NCI-H2107 treated with DMSO at 0.1 percent for 48 hours (cell line): Measurements from ENCODE around the gene FAM72B.
"Not testable (repeated sequence)": the region's sequence is repeated elsewhere in the genome, so short reads cannot be mapped to it uniquely, and the experiment has no call there.

Experiments
- DNase-seq: peaks from one replicate; lab custom pipeline; 2025; ENCODE audit not compliant: unreplicated experiment; lab: John Stamatoyannopoulos, UW

Gene FAM72B

GRCh38 chr1:121200985-121201981, 17.1 kb upstream of the FAM72B start:
- not testable (repeated sequence) for DNase-seq

GRCh38 chr1:121200232-121200631, 16.1 kb upstream of the FAM72B start:
- not testable (repeated sequence) for DNase-seq

- DNase-seq, result not testable (repeated sequence)
These were observed 15.6 kb upstream of the FAM72B start for GRCh38 chr1:121199763-121200162.

DNA sequence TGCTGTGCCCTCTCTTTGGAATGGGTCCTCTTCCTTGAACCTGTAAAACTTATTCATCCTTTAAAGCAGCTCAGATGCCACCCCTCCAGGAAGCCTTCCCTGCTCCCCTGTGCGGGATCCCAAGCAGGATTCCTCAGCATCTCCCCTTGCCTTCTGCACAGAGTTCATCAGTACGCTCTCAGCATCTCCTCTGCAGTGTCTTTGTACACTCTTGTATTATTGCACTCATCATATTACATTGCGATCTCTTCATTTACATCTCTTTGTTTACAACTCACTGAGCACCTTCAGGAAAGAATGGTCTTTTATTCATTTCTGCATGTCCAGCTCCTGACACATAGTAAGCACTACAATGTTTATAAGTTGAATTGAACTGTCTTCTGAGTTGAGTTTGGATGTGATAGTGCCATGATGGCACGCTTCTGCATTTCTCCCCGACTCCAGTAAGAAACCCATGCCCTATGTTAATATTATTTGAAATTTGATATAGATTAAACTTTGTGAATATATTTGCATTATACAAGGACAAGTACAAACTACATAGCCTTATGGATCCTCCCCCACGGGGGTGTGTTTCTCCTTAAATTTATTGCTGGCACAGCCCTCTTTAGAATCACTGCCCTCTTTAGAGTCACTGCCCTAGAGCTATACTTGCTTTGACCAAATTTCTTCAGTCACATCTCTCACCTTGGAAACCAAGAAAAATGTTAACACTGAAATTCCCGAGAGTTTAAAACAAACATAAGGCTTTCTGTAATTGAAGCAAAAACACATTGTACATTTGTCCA, 13.1 kb upstream of the FAM72B start:
- DNase-seq, result not testable (repeated sequence)

GRCh38 chr1:121192512-121192911, 8.4 kb upstream of the FAM72B start:
- not testable (repeated sequence) for DNase-seq

DNA sequence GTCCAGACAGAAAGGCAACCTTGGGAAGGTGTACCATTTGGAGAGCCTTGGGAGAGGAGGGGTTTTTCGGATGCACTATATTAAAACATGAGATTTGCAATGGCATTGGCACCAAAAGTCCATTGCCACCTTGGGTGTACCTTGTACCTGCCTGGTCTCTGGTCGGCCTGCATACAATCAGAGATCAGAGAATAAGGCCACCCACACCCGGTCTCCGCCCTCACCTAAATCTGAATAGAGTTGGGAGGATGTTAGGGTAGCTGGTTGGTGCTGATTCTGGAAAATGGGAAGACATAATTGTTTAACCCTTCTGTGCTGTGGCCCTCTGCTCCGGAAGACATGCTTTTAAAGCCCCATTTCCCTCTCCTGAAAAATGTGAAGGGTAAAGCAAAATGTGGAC, 3.8 kb upstream of the FAM72B start:
- DNase-seq, result not testable (repeated sequence)

GRCh38 chr1:121186191-121186590, 2.1 kb upstream of the FAM72B start:
- not testable (repeated sequence) for DNase-seq

GRCh38 chr1:121185140-121185708, 1.1 kb upstream of the FAM72B start:
- DNase-seq, result not testable (repeated sequence)

- DNase-seq, result not testable (repeated sequence)
These were observed 273 bp downstream of the FAM72B start for GRCh38 chr1:121183867-121184266.

- DNase-seq, result not testable (repeated sequence)
These were observed 5.9 kb downstream of the FAM72B start for GRCh38 chr1:121178197-121178596.

- not testable (repeated sequence) for DNase-seq
These were observed 7.5 kb downstream of the FAM72B start for GRCh38 chr1:121176649-121177048.

- not testable (repeated sequence) for DNase-seq
These were observed 15.9 kb downstream of the FAM72B start for GRCh38 chr1:121168152-121168668.

DNA sequence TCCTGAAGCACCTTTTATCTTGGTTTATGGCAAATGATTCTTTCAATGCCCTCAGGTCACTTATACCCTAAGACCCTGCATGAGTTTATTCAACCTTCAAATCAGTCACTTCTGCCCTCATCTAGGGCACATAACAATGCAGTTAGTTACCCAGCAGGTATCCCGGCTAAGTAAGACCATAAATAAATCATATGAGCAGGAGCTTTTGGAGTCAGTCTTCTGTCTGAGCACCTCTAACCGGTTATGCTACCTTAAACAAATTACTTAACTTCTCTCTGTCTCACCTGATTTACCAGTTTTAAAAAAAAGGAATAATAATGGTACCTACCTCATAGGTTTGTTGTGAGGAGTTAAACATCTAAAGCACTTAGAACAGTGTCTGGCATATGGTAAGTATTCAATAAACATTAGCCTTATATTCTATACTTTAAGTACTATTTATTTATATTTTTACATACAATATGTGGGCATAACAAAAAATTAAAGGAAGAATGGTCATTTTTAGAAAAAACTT, 16.9 kb downstream of the FAM72B start:
- not testable (repeated sequence) for DNase-seq

DNA sequence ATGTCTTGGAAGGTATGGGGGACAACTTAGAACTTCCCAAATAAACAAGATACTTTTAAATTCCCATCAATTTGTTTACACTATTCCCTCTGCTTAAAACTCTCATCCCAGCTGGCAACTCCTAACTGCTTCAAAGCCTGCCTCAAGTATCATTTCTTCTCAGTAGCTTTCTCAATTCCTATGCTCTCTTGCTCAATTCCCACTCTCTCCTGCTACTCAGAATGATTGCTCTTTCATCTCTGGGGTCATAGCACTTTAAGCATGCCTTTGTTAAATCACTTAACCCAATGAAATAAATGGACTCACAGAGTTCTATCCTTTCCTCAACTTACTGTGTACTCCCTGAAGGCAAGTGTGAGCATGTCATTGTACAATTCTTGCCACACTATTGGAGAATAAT, 18.8 kb downstream of the FAM72B start:
- DNase-seq, result not testable (repeated sequence)

- DNase-seq, result not testable (repeated sequence)
These were observed 20.0 kb downstream of the FAM72B start for GRCh38 chr1:121163850-121164757.

GRCh38 chr1:121161199-121161901, 22.8 kb downstream of the FAM72B start:
- DNase-seq, result not testable (repeated sequence)

GRCh38 chr1:121160118-121160517, 24.0 kb downstream of the FAM72B start:
- not testable (repeated sequence) for DNase-seq

- not testable (repeated sequence) for DNase-seq
These were observed 26.5 kb downstream of the FAM72B start for GRCh38 chr1:121157609-121158008.
